ENCODE measurements around the gene SLC28A1.

DNA sequence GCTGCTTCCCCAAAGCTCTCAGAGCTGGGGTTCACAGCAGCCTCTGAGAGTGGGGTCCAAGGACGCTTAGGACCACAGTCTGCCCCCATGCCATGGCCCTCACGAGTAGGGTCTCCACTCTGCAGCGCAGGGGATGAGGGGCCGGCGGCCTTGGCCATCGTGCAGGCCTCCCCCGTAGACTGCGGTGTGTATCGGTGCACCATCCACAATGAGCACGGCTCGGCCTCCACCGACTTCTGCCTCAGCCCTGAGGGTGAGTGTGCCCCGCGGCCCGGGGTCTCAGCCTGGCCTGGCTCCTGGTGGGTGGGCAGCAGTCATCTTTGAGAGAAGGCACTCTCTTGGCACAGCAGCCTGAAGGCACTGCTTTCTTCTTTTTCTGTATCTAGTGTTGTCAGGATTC lies 24.8 kb upstream of the SLC28A1 start:
- no peak for TF ChIP-seq EZH2phosphoT487 (IDR thresholded peaks at IDR 0.05; ENCODE audit: borderline replicate concordance, low read depth, low read length)
- TF ChIP-seq, protein P1, sequence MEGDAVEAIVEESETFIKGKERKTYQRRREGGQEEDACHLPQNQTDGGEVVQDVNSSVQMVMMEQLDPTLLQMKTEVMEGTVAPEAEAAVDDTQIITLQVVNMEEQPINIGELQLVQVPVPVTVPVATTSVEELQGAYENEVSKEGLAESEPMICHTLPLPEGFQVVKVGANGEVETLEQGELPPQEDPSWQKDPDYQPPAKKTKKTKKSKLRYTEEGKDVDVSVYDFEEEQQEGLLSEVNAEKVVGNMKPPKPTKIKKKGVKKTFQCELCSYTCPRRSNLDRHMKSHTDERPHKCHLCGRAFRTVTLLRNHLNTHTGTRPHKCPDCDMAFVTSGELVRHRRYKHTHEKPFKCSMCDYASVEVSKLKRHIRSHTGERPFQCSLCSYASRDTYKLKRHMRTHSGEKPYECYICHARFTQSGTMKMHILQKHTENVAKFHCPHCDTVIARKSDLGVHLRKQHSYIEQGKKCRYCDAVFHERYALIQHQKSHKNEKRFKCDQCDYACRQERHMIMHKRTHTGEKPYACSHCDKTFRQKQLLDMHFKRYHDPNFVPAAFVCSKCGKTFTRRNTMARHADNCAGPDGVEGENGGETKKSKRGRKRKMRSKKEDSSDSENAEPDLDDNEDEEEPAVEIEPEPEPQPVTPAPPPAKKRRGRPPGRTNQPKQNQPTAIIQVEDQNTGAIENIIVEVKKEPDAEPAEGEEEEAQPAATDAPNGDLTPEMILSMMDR (conservative IDR thresholded peaks at IDR 0.05; ENCODE audit: low read length) = no peak

Data from OCI-LY7 (cell line).